SK-N-SH treated with all-trans-retinoic acid at 6 μM for 48 hours (cell line): ENCODE measurements around the gene GRIK3.

Experiments
- ESRRG ChIP-seq: fragments of 250-450 bp; sonication (Bioruptor Pico); IDR thresholded peaks from 2 replicates; pipeline ENCODE4 v1.6.1; 2021; ENCODE audit warnings: mild to moderate bottlenecking
- ZNF70 ChIP-seq: fragments of 450-650 bp; formaldehyde crosslinking; IDR thresholded peaks from 2 replicates; pipeline ENCODE4 v1.5.0; 2020; ENCODE audit warnings: mild to moderate bottlenecking, moderate library complexity
- ZNF8 ChIP-seq: fragments of 450-650 bp; formaldehyde crosslinking; IDR thresholded peaks from 2 replicates; pipeline ENCODE4 v1.5.0; 2020; ENCODE audit warnings: mild to moderate bottlenecking, moderate library complexity

- TF ChIP-seq ESRRG (CRISPR knock-in tag) (no peak), ZNF8 (no peak), ZNF70 (no peak)
These were observed 153.9 kb downstream of the GRIK3 start for GRCh38 chr1:36880155-36881067.
